GM23338 (cell line): ENCODE results near the gene SLC25A44. TPM values are rescaled to one million over a fixed set of nuclear protein-coding genes. Genes with fewer than 3 reads are reported as not detected.

Source experiments
- NANOG ChIP-seq: IDR thresholded peaks from 2 replicates; pipeline ENCODE4 v1.6.1; 2016; ENCODE audit warnings: antibody characterized with exemption, borderline replicate concordance
- REST ChIP-seq: IDR thresholded peaks from one replicate; pipeline ENCODE4 v1.6.1; 2018; ENCODE audit warnings: antibody characterized with exemption; ENCODE audit not compliant: unreplicated experiment
- ZNF331 ChIP-seq: fragments of 250-450 bp; sonication (Bioruptor Pico); IDR thresholded peaks from 2 replicates; pipeline ENCODE4 v1.5.0; 2020; ENCODE audit warnings: low read depth, mild to moderate bottlenecking, moderate library complexity
- ZNF462 ChIP-seq: fragments of 250-450 bp; sonication (Bioruptor Pico); IDR thresholded peaks from 2 replicates; pipeline ENCODE4 v1.5.0; 2020; ENCODE audit warnings: mild to moderate bottlenecking, moderate library complexity
- polyA plus RNA-seq: library from polyadenylated mRNA; unstranded; fragments of >200 nt; fragmentation: Nextera tagmentation; extraction: Ambion mirVana; gene quantifications from 2 replicates; pipeline ENCODE4 v1.2.1, GENCODE V29; 2016
- total RNA-seq: library from RNA; depleted of rRNA; stranded (reverse); fragments of >200 nt; shearing (Covaris generic); gene quantifications from 2 replicates; pipeline ENCODE4 v1.2.3, GENCODE V29; 2014

The SLC25A44 gene
- total and polyA plus RNA-seq, 2 experiments from 2014 or later = 7.0 to 25.1 TPM

DNA sequence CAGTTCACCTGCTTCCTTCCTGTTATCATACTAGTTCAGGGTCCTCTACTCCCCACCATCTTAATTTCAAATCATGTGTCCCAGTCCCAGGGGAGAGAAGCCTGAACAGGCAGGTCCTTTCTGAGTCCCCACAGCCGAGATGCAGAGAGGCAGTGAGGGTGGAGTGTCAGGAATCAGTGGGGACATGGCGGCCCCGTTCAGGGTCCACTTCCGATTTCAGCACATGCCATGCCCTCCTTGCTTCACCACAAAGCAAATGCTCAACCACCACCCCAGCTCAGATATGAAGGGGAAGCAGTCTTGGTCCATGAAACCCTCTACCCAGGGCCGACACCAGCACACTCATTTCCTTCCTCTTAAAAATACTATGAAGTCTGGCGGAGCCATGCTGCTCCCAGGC lies 45.7 kb upstream of the SLC25A44 start (continued):
- TF ChIP-seq ZNF462 (CRISPR knock-in tag) (no peak), NANOG (no peak), REST (no peak), ZNF331 (CRISPR knock-in tag) (no peak)
